ENCODE data around the gene UBE2G1. TPM values are rescaled to one million over a fixed set of nuclear protein-coding genes. Genes with fewer than 3 reads are reported as not detected.

UBE2G1 gene
- total and polyA plus RNA-seq, 2 of the 8 experiments (the other 6 are each of a cell fraction or from before 2014, with no cell fraction given): 73.9 to 170 TPM

GRCh38 chr17:4357030-4357628 lies 9.3 kb downstream of the UBE2G1 start:
- Histone ChIP-seq H4K8ac (ENCODE audit: extremely low read depth, insufficient read depth, low read length) (no peak overlapping the region), H2AK5ac (ENCODE audit: low read depth, low read length) (no peak overlapping the region), H3K23ac (ENCODE audit: insufficient read length) (no peak overlapping the region), H2BK5ac (ENCODE audit: low read depth, low read length) (no peak overlapping the region), H2BK12ac (ENCODE audit: low read depth, low read length) (no peak overlapping the region), H2BK20ac (ENCODE audit: low read length) (no peak overlapping the region), H2BK120ac (replicated peaks; ENCODE audit: low read depth, low read length) (no peak overlapping the region), H4K91ac (replicated peaks; ENCODE audit: insufficient read length, low read length) (no peak overlapping the region), H3K36me3 (ENCODE audit: control insufficient read depth in 2 of 4, insufficient read depth in 4 of 4, low read length in 3 of 4) (peaks cover 0 to 2% (median 0%) of the 10 kb centered on the region in 4 experiments; a peak in 2 of 8 replicates), H3K14ac (ENCODE audit: insufficient read length) (no peak overlapping the region), H3K27ac (ENCODE audit: low read depth, low read length) (no peak overlapping the region), H3K56ac (replicated peaks; ENCODE audit: insufficient read length, low read depth, low read length) (no peak overlapping the region), H3K9ac (replicated peaks in 1 of 4; ENCODE audit: extremely low read depth in 1 of 4, low read depth in 3 of 4, low read length in 3 of 4) (no peak overlapping the region), H4K5ac (ENCODE audit: insufficient read length, low read depth, low read length) (no peak overlapping the region), H3K4ac (replicated peaks; ENCODE audit: insufficient read length, low read depth, low read length) (no peak overlapping the region), H3K4me1 (replicated peaks in 1 of 4; ENCODE audit: control insufficient read depth in 3 of 4, insufficient read depth in 4 of 4, low read length in 3 of 4) (peaks cover 0 to 8% (median 1%) of the 10 kb centered on the region in 4 experiments; a peak in 3 of 7 replicates), H3K4me3 (ENCODE audit: extremely low read depth in 1 of 4, insufficient read depth in 2 of 4, low read depth in 3 of 4, low read length in 4 of 4) (no peak overlapping the region), H2BK15ac (ENCODE audit: low read length) (no peak overlapping the region), H3K27me3 (replicated peaks in 1 of 4; ENCODE audit: control insufficient read depth in 3 of 4, extremely low read depth in 1 of 4, insufficient read depth in 3 of 4, low read length in 3 of 4) (no peaks in the 10 kb centered on the region), H2AFZ (ENCODE audit: low read length) (no peak overlapping the region), H3K79me1 (ENCODE audit: low read depth, low read length) (peaks cover 2% of the 10 kb centered on the region; the same call in 1 of the 2 replicates), H3K23me2 (ENCODE audit: low read depth, low read length) (no peaks in the 10 kb centered on the region), H4K20me1 (replicated peaks in 1 of 2; ENCODE audit: control insufficient read depth in 1 of 2, insufficient read depth in 2 of 2, low read length in 2 of 2) (peaks cover 20 to 23% of the 10 kb centered on the region in 2 experiments), H3K18ac (ENCODE audit: extremely low read depth, low read length) (no peak overlapping the region), H3K9me3 (ENCODE audit: insufficient read depth in 2 of 2, low read depth in 1 of 2, low read length in 1 of 2) (no peaks in the 10 kb centered on the region), H3K4me2 (ENCODE audit: insufficient read depth in 1 of 2, low read depth in 2 of 2, low read length in 2 of 2) (no peak overlapping the region; a peak in 1 of 4 replicates), H3K79me2 (ENCODE audit: control insufficient read depth in 1 of 2, insufficient read depth in 2 of 2, low read length in 2 of 2) (peaks cover 69 to 100% of the 10 kb centered on the region in 2 experiments)
- WGBS, 2 experiments (ENCODE audit: extremely low coverage in 1 of 2, insufficient coverage in 1 of 2, insufficient read length in 1 of 2, insufficient replicate concordance in 2 of 2, low coverage in 1 of 2, low lambda C conversion rate in 2 of 2, missing lambda C conversion rate in 1 of 2): 85% methylated on average over 3 of the region's 3 CpGs; no CpG with 5 or more reads in 1 of the 2 experiments
- no peak for FAIRE-seq
- no peak for DNase-seq (ENCODE audit: low read depth in 1 of 2, low spot score in 2 of 2)
- ChIA-PET CTCF (ENCODE audit: partially characterized antibody) (no interaction called here), POLR2A (ENCODE audit: partially characterized antibody) (interaction anchor here (1.8 kb wide), 1 partner anchor 50 kb away, joined by 4 read pairs; no protein-coding TSS in a partner anchor)
- TF ChIP-seq, protein P1, sequence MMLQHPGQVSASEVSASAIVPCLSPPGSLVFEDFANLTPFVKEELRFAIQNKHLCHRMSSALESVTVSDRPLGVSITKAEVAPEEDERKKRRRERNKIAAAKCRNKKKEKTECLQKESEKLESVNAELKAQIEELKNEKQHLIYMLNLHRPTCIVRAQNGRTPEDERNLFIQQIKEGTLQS (IDR thresholded peaks at IDR 0.05; ENCODE audit: insufficient read depth, low read depth, low read length): no peak
- TF ChIP-seq POU5F1 (IDR thresholded peaks at IDR 0.05; ENCODE audit: low read depth, low read length): no peak
- no peak for TF ChIP-seq GABPA (IDR thresholded peaks at IDR 0.05; ENCODE audit: borderline replicate concordance, insufficient read depth, low read length)
- TF ChIP-seq TCF12 (IDR thresholded peaks at IDR 0.05; ENCODE audit: low read depth, low read length): no peak
- no peak for TF ChIP-seq SP1 (IDR thresholded peaks at IDR 0.05; ENCODE audit: low read depth, low read length)
- TF ChIP-seq NRF1 (IDR thresholded peaks at IDR 0.05; ENCODE audit: low read depth, low read length): no peak
- TF ChIP-seq KDM1A (IDR thresholded peaks at IDR 0.05; ENCODE audit: borderline replicate concordance, low read length): no peak
- no peak for TF ChIP-seq RAD21 (IDR thresholded peaks at IDR 0.05 in 1 of 2, conservative IDR thresholded peaks at IDR 0.05 in 1 of 2; ENCODE audit: low read depth in 2 of 2, low read length in 2 of 2)
- no peak for TF ChIP-seq JUN (IDR thresholded peaks at IDR 0.05; ENCODE audit: low read depth, low read length)
- TF ChIP-seq KDM4A (IDR thresholded peaks at IDR 0.05; ENCODE audit: low read depth, low read length, severe bottlenecking): no peak
- no peak for TF ChIP-seq BRCA1 (IDR thresholded peaks at IDR 0.05; ENCODE audit: low read depth, low read length)
- TF ChIP-seq GTF2F1 (IDR thresholded peaks at IDR 0.05; ENCODE audit: borderline replicate concordance, low read depth, low read length): no peak
- no peak for TF ChIP-seq BACH1 (IDR thresholded peaks at IDR 0.05; ENCODE audit: low read length)

All from H1 (cell line).